Ishikawa (cell line): ENCODE data around the gene NUP58.

Experiments used
- CEBPB ChIP-seq: IDR thresholded peaks from 2 replicates; pipeline ENCODE4 v1.6.1; 2012
- CREB1 ChIP-seq: IDR thresholded peaks from 2 replicates; pipeline ENCODE4 v1.6.1; 2012; ENCODE audit warnings: low read depth
- EGR1 ChIP-seq: IDR thresholded peaks from 2 replicates; pipeline ENCODE4 v1.6.1; 2012
- EP300 ChIP-seq: IDR thresholded peaks from 2 replicates; pipeline ENCODE4 v1.6.1; 2012; ENCODE audit warnings: borderline replicate concordance
- FOXM1 ChIP-seq: IDR thresholded peaks from 2 replicates; pipeline ENCODE4 v1.6.1; 2012; ENCODE audit warnings: low read depth, borderline replicate concordance
- MAX ChIP-seq: IDR thresholded peaks from 2 replicates; pipeline ENCODE4 v1.6.1; 2012
- NFIC ChIP-seq: IDR thresholded peaks from 2 replicates; pipeline ENCODE4 v1.6.1; 2012
- RAD21 ChIP-seq: IDR thresholded peaks from 2 replicates; pipeline ENCODE4 v1.6.1; 2012; ENCODE audit warnings: low read depth
- REST ChIP-seq: IDR thresholded peaks from 2 replicates; pipeline ENCODE4 v1.6.1; 2012; ENCODE audit warnings: low read depth, mild to moderate bottlenecking
- TAF1 ChIP-seq: IDR thresholded peaks from 2 replicates; pipeline ENCODE4 v1.6.1; 2012; ENCODE audit warnings: low read depth, mild to moderate bottlenecking
- TCF12 ChIP-seq: IDR thresholded peaks from 2 replicates; pipeline ENCODE4 v1.6.1; 2012; ENCODE audit warnings: low read depth
- TEAD4 ChIP-seq: IDR thresholded peaks from 2 replicates; pipeline ENCODE4 v1.6.1; 2012
- USF1 ChIP-seq: IDR thresholded peaks from 2 replicates; pipeline ENCODE4 v1.6.1; 2012
- YY1 ChIP-seq: IDR thresholded peaks from 2 replicates; pipeline ENCODE4 v1.6.1; 2012; ENCODE audit warnings: low read depth
- ZBTB7A ChIP-seq: IDR thresholded peaks from 2 replicates; pipeline ENCODE4 v1.6.1; 2012; ENCODE audit warnings: low read depth

The NUP58 gene

GRCh38 chr13:25301347-25302113 is at the start of gene NUP58:
NUP58 (plus strand) TSS chr13:25301625; CDS start chr13:25301774, 149 bp downstream.
- no peak for TF ChIP-seq ZBTB7A
- TF ChIP-seq NFIC, result 0 out of 2 replicates have a peak, but pooled peaks have one; percentile 3
- TF ChIP-seq MAX, result peak; percentile 81
- TF ChIP-seq EGR1, result no peak
- TF ChIP-seq REST, result no peak
- peak; percentile 76 for TF ChIP-seq TAF1
- TF ChIP-seq TEAD4, result 0 out of 2 replicates have a peak, but pooled peaks have one; percentile 21
- peak; percentile 54; the same call in 1 of the 2 replicates for TF ChIP-seq CREB1
- TF ChIP-seq YY1, result no peak

GRCh38 chr13:25252225-25252624 is 49.2 kb upstream of the NUP58 start:
- TF ChIP-seq USF1, result no peak
- TF ChIP-seq EGR1, result no peak
- TF ChIP-seq CEBPB, result no peak
- TF ChIP-seq FOXM1, result no peak
- no peak for TF ChIP-seq MAX
- no peak for TF ChIP-seq REST
- no peak for TF ChIP-seq TEAD4
- TF ChIP-seq EP300, result no peak
- no peak for TF ChIP-seq TCF12

GRCh38 chr13:25252752-25253151 is 48.7 kb upstream of the NUP58 start:
- TF ChIP-seq TCF12 (no peak), CEBPB (no peak), RAD21 (no peak), YY1 (no peak), FOXM1 (no peak), MAX (no peak)

GRCh38 chr13:25253702-25254101 is 47.7 kb upstream of the NUP58 start:
- TF ChIP-seq TEAD4 (peak; percentile 56), EGR1 (no peak)

GRCh38 chr13:25262261-25262660 is 39.2 kb upstream of the NUP58 start:
- no peak for TF ChIP-seq ZBTB7A
- TF ChIP-seq USF1, result no peak
- TF ChIP-seq MAX, result no peak
- TF ChIP-seq TCF12, result no peak
- no peak for TF ChIP-seq REST
- TF ChIP-seq TEAD4, result no peak
- no peak for TF ChIP-seq CREB1
- no peak for TF ChIP-seq RAD21
